Activated T-helper 1 cell treated with anti-CD3 and anti-CD28 coated beads, Interleukin-2, amount 50 U/mL, for 16 hours (primary cell): ENCODE measurements around the gene MOB1B.
A peak's percentile ranks its signal among the peaks of the same experiment; 100 is the strongest.
"Not testable (repeated sequence)": the region's sequence is repeated elsewhere in the genome, so short reads cannot be mapped to it uniquely, and the experiment has no call there.

Experiments
- DNase-seq, 2 donors: peaks; one replicate each; pipeline ENCODE4 v3.0.0-alpha.2; 2020; ENCODE audit warnings: low read depth in 1 of 2, low spot score in 1 of 2

MOB1B gene

DNA sequence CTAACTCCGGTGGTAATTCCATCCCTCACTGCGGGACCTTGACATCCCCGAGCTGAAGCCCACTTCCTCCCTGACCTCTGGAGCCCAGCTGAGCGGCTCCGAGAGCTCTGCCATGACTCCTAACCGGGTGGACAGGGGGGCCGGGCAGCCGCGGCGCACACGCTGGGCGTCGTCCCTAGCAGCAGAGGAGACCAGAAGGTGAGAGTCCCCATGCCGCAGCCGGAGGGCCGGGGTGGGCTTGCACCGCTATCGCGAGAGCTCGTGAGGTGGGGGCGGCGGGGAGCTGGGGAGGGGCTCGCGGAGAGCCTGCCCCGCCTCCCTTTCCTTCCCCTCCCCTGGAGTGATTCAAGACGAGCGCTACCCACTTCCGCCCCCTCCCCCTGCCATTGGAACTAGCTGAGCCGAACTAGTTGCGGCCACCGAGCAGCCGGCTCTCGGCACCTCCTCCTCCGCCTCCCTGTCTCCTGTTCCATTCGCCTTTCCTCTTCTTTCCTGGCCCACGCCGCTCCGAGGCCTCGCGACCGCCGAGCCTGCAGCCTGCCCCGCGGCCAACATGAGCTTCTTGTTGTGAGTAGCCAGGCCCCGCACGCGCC lies at the start of gene MOB1B:
Gene MOB1B (plus strand): TSS at position 386 of the 593 bp plus-strand sequence. CDS start 168 bp downstream, at position 554.
- DNase-seq = peak; percentile 65 to 70

DNA sequence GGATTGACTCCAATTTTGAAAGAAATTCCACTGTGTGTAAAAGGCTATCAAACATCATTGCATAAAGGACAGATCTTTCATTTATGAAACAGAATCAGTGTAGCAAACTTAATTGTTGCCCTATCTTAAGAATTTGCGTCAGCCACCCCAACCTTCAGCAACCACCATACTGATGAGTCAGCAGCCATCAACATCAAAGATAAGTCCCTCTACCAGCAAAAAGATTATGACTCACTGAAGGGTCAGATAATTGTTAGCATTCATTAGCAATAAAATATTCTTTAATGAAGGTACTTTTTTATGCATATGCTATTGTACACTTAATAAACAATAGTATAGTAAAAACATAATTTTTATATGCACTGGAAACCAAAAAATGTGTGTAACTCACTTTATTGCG lies 46.7 kb upstream of the MOB1B start:
- no peak for DNase-seq

DNA sequence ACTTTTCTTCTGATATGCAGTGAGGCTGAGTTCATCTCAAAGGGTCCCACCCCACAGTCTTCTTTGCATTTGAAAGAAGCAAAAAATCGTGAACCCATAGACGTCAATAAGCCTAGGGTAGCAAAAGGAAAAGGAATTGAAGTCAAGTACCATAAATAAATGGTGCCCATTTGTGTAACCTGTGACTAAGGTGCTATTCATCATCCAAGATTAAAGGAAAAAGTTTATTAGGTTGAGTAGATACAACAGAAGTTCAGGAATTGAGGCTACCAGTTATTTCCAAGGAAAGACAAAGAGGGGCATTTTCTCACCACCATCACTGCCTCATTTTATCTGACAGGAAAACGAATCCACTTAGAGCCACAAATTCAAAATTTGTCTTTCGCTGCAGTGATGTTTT lies 43.7 kb upstream of the MOB1B start:
- DNase-seq = no peak

DNA sequence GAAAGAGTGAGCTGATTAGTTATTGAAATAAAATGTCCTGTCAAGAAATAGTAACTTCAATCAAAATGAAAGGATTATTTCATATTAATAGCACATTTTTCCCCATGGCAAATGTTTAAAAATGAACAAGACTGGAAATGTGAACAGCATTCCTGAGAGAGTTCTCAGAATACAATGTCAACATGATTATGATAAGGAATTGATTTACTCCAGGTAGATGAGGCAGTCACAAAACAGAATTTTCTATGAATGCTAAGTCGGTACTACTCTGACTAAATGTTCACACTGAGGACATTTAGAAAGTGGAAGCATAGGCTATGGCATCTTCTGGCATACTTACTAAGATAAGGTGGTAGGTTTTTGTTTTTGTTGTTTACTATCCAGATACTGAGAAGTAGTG lies 43.1 kb upstream of the MOB1B start:
- no peak for DNase-seq

DNA sequence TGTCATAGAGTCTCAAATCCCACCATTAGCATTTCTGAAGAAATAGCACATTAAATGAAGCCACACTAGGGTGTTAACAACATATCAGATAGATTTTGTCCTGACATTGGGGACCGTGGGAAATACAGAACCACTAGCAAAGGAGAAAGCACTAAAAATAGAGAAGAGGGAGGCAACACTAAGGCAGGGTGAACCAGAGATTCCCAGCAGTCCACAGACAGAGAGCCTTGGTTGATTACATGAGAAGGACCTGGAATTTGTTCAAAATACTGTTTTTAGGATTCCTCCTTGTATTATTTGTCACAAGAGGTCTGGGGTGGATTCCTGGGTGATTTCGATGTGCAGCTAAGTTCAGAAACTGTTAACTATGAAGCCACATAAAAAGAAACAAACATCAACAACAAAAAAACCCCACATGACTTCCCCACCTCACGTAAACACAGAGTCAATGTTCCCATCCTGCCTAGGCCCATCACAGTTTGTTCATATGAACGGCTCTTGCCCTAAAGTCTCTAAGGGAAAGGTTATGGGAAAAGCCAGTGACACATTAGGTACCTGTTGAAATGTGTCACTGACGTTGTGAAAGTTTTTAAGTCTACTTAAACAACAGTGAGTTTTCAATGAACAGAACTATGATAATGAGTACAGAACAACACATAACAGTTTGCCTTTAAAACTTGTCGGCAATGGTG lies 38.9 kb upstream of the MOB1B start:
- DNase-seq = no peak

DNA sequence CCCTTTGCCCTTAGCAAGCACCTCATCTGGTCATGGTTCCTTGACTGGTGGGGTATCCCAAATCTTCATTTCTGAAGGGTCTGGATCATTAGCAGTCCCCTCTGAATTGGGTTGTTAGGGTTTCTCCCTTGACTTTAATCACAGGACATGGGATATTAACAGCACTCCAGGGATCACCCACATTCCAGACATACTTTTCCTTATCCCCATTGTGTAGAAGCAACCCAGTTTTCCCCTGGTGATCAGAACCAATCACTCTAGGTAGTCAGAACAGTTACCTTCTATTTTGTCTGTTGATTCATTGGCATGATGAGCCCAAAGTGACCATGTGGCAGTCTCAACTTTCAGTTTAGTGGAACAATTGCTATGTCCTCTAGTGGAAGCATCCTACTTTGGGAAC lies 33.4 kb upstream of the MOB1B start:
- DNase-seq = no peak

DNA sequence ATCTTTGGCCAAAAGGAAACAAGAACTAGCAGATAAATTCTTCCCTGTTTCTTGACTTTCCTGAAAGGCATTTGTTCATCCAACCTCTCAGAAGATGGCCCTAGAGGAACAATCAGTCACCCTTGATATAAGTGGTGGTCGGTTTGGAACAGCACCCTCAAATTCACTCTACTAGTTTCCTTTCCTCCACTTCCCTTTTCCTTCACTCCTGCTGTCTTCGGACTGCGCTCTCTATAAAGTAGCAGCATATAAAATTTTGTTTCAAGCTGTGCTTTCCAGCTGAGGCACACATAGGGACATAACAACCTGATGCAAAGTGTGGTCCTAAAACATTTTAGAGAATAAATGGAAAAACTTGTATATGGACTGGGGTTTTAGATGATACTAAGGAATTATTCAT lies 29.0 kb upstream of the MOB1B start:
- no peak for DNase-seq

DNA sequence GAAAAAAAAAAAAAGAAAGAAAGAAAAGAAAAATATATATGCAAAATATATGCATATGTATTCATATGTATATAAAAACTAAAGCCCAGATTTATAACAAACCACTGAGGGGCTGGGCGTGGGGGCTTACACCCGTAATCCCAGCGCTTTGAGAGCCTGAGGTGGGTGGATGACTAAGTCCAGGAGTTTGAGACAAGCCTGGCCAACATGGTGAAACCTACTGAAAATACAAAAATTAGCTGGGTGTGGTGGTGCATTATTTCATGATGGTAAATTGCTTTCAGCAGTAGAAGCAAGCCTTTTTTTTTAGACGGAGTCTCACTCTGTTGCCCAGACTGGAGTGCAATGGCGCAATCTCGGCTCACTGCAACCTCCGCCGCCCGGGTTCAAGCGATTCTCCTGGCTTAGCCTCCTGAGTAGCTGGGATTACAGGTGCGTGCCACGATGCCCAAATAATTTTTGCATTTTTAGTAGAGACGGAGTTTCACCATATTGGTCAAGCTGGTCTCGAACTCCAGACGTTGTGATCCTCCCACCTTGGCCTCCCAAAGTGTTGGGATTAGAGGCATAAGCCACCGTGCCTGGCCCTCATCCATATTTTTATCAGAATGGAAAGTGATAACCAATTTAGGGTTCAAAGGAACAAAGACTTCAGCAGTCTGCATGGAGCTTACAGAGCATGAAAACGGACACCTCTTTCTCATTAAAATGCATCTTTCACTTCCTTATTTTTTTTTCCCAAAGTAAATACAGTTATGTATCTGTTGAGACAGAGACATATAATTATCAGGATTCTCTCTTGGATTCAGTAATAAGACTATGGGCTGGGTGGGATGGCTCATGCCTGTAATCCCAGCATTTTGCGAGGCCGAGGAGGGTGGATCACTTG lies 27.7 kb upstream of the MOB1B start:
- DNase-seq = no peak

DNA sequence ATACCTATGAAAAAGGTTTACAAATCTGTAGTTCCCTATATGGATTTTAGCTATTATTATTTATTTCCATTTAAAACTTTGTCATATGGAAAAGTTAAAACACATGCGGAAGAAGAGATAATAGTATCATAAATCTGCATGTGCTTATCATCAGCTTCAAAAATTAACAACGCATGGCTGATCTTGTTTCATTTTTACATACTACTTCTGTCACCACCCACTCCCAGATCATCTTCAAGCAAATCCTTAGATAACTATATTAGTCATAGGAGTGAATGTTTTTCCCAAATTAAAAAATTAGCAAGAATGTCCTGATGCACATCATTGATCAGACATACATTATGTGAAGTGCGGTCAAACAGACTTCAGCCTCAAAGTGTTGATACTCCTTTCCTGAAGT lies 24.6 kb upstream of the MOB1B start:
- DNase-seq = no peak

DNA sequence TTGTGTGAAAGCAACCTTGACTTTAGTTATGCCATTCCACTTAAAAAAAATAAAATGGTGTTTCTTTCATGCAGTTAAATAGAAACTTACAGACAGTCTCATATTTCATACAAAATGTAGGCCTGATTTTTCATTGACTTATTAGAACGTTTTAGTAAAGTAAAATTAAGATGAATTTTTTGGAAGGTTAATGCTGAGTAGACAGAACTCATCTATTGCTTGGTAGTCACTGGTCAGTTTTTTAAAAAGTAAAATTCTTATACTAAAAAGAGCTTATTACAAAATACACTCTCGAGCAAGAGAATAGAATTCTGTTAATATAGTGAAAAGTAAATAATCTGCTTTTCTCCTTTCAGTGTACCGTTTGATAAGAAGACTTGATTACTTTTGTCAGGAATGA lies 21.4 kb upstream of the MOB1B start:
- DNase-seq = no peak

DNA sequence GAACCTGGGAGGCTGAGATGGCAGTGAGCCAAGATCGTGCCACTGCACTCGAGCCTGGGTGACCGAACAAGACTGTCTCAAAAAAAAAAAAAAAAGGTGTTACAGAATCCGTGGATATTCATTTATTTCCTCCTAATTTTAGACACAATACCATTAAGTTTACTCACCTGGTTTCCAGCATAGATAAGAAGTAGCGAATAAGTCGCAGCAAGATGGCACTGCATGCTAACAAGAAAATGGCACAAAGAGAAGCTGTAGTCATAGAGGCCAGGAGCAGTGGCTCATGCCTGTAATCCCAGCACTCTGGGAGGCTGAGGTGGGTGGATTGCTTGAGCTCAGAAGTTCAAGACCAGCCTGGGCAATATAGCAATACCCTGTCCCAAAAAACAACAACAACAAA lies 17.0 kb upstream of the MOB1B start:
- DNase-seq = no peak

DNA sequence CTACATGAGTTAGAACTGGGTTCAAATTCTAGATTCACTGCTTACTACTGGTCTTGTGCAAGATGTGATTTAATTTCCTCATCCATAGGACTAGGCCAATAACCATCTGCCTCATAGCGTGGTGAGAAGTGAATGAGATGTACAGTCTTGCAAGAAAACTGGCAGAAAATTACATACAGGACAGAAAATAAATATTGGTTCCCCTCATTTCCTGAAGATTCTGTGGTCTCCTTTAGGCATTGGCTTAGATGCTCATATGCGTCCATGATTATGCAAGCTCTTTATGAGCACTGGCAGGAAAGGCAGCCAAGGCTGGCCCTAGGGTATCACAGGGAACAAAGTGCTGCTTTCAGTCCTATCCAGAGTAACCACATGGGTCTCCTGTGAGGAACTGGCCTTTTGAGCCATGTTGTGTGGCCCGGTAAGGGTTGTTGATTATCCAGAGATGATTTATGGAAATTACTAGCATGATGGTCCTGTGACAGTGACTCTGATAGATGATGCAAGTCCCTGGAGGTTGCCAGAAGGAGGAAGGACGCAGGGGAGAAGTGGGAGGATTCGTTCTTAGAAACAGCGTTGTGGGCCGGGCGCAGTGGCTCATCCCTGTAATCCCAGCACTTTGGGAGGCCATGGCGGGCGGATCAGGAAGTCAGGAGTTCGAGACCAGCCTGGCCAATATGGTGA lies 9.9 kb upstream of the MOB1B start:
- no peak for DNase-seq

DNA sequence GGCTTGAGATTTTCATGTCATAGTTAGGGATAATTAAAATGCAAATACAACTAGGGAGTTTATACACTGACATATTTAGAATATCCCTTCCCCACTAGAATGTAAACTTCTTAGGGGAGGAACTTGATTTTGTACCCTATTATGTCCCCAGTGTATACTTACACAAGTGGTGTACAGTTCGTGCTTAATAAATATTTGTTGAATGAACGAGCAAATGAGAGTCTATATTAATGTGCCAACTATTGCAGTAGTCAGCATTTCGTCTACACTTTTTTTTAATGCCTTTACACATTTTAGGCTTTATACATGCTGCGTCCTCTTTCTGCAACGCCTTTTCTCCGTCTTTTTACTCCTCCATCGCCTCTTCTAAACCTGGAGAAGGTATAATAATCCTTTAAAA lies 8.4 kb upstream of the MOB1B start:
- no peak for DNase-seq

DNA sequence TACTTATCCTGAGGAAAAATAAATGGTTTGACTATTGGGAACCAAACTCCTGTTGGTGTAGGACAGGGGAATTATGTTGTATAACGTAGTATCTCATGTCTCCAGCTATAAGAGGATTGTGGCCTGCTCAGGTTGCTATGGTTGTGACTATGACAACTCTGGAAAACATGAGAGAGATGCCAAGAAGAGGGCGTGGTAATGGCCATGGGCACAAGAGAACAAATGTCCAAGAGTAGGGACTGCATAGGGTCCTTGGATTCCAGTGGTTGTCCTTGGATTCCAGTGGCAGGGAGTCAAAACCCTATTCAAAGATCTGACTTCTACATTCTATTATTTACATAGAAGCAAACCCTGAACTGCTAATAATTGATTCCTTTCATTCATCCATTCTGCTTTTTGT lies 6.8 kb upstream of the MOB1B start:
- no peak for DNase-seq

DNA sequence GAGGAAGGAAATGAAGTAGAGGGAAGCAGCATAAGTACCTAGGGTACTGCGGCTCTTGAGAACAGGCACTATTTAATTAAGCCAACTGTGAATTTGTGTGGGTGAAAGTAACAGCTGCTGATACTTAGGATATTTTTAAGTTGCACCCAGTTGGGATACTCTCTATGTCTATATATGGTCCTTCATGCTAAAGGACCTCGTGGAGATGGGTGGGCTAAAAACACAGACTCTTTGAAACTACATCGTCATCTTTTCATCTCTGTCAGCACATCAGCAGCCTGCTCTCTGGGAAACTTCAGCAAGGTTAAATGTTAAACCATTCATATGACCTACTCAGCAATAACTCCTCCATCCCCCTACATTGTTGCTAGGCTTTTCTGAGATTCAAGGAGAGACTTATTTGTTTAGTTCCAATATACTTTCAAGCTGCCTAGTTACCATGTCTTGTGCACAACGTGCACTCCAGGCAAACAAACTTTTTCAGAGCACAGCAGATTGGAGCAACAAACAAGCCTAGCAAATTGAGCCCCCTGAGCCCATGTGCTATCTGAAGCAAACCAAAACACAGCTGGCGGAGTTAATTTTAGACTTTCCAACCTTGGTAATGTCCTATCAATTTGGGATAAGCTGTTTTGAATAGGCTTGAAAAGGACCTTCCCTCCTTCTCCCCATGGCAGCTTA lies 6.2 kb upstream of the MOB1B start:
- no peak for DNase-seq

DNA sequence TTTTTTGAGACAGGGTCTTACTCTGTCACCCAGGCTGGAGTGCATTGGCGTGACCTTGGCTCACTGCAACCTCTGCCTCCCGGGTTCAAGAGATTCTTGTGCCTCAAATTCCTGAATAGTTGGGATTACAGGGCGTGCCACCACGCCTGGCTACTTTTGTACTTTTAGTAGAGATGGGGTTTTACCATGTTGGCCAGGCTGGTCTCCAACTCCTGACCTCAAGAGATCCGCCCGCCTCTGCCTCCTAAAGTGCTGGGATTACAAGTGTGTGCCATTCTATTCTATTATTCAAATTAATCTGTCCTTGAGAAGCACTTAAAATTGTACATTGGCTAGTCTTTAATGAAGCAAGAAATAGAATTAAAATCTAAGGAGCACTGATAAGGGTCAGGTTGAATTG lies 3.6 kb upstream of the MOB1B start:
- not testable (repeated sequence) for DNase-seq

DNA sequence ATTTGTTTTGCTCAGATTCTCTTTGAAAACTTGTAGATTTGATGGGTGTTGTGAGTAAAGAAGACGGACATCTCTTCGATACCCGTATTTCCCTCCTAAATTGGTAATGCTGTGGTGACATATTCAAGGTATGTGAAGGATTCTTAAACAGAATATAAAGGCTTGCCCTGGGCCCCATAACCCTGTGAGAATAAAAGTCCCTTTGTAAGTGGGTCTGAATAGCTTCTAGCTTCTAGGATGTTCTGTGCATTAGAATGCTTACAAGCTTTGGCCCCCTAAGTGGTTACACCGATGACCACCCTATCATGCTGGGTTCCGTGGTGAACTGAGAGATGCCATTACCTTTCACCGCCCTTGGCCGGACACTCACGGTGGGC lies 574 bp upstream of the MOB1B start:
- no peak for DNase-seq

DNA sequence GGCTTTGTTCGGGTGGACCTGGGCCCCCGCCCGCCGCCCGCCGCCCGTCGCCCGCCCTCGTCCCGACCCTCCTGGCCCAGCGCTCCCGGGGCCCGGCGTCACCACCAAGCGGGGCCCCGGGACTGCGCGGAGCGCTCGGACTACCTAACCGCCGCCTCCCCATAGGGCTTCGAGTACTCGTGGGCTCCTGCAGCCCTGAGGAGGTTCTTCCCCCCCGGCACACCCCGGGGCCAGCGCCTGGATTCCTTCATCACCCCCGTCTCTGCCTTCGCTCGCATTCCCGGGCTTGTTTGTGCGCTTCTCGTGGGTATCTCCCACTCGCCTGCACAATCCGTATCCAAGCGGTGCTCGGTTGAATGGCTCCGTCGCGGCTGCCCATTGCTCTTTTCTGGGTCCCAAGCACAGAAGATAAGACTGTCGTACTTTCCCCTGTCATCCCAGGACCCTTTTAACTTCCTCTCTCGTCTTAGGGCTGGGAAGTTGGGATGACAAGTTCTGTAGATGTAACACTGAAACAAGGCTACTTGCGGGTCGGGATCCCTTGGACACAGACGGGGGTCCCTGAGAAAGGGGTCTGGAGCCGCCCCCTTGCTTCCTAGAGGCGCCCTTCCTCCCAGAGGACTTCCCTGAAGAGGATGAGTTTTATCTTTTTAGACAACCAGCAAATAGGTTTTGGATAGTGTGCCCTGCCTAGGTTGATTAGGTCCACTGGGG lies 565 bp downstream of the MOB1B start:
- DNase-seq = no peak

DNA sequence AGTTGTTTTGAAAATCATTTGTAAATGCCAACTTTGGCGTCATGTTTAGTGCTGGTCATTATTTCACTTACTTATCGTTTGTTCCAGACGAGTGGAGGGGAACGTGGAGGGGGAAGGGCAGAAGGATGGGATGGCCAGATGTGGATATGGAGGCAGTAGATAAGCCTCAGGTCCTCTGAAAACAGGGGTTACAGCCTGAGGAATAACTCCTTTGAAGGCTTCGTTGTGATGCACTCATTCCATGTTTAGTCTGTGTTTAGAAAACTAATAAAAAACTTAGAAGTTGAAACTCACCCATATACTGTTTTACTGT lies 1.1 kb downstream of the MOB1B start:
- no peak for DNase-seq

DNA sequence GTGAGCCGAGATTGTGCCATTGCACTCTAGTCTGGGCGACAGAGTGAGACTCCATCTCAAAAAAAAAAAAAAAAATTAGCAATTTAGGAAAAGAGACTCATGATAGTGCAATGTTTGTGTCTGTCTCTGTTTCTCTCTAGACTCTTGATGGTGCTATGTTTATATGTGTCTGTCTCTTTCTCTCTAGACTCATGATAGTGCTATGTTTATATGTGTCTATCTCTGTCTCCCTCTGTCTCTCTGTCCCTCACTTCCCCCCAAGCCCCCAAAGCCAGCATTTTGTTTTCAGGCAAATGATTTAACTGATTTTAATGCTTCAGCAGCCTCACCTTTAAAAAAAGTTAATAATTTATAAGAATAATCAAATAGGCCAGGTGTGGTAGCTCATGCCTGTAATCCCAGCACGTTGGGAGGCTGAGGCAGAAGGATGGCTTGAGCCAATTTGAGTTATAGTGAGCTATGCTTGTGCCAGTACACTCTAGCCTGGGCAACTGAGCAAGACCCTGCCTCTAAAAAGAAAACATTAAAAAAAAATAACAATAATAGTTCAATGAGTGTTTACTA lies 6.9 kb downstream of the MOB1B start:
- DNase-seq = no peak
